ENCODE results near the gene TOGARAM2.

- TF ChIP-seq CTCF (conservative IDR thresholded peaks at IDR 0.05) (no peak), ZFX (IDR thresholded peaks at IDR 0.05) (no peak)
These were observed 31.9 kb upstream of the TOGARAM2 start for GRCh38 chr2:28949190-28949589.
